ENCODE data around the gene RASA3.

DNA sequence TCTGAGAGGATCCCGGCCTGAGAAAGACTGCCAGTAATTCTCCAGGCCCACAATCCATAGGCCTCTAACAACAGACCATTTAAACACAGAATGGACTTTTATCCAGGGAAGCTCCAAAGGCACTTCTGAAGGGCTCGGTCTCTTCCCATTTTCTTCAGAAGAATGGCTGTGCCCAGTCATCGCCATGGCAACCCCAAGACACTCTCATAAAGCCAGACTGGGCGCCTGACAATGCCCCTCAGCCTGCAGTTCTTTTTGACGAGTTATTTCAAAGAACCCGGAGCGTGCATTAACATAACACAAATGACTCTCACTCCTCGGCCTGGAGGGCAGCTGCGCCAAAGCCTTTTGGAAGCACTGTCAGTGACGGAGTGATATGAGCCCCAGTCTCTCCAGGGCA lies 61.0 kb downstream of the RASA3 start:
- TF ChIP-seq, protein P1, sequence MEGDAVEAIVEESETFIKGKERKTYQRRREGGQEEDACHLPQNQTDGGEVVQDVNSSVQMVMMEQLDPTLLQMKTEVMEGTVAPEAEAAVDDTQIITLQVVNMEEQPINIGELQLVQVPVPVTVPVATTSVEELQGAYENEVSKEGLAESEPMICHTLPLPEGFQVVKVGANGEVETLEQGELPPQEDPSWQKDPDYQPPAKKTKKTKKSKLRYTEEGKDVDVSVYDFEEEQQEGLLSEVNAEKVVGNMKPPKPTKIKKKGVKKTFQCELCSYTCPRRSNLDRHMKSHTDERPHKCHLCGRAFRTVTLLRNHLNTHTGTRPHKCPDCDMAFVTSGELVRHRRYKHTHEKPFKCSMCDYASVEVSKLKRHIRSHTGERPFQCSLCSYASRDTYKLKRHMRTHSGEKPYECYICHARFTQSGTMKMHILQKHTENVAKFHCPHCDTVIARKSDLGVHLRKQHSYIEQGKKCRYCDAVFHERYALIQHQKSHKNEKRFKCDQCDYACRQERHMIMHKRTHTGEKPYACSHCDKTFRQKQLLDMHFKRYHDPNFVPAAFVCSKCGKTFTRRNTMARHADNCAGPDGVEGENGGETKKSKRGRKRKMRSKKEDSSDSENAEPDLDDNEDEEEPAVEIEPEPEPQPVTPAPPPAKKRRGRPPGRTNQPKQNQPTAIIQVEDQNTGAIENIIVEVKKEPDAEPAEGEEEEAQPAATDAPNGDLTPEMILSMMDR (IDR thresholded peaks at IDR 0.05; ENCODE audit: borderline replicate concordance, extremely low read depth, low read length, poor library complexity, severe bottlenecking): no peak
- no peak for TF ChIP-seq EZH2 (IDR thresholded peaks at IDR 0.05; ENCODE audit: borderline replicate concordance, low read depth, low read length, severe bottlenecking)

Measured in DND-41 (cell line).